HUES48 (cell line): ENCODE measurements around the gene LTBP4.

ENCODE experiments used
- H3K27ac ChIP-seq: one replicate; pipeline ENCODE4 v1.7.0; 2013; ENCODE audit warnings: low read depth, low read length, inconsistent platforms
- H3K27me3 ChIP-seq: 2 replicates; pipeline ENCODE4 v1.6.1; 2013; ENCODE audit warnings: mild to moderate bottlenecking, low read length; ENCODE audit not compliant: control insufficient read depth, insufficient read depth
- H3K36me3 ChIP-seq: 2 replicates; pipeline ENCODE4 v1.6.1; 2013; ENCODE audit warnings: low read length; ENCODE audit not compliant: control insufficient read depth, insufficient read depth
- H3K4me1 ChIP-seq: 2 replicates; pipeline ENCODE4 v1.6.1; 2013; ENCODE audit warnings: mild to moderate bottlenecking, low read length; ENCODE audit not compliant: control insufficient read depth, insufficient read depth
- H3K4me3 ChIP-seq: 2 replicates; pipeline ENCODE4 v1.5.1; 2013; ENCODE audit warnings: mild to moderate bottlenecking, low read depth, low read length
- H3K9ac ChIP-seq: 2 replicates; pipeline ENCODE4 v1.6.1; 2013; ENCODE audit warnings: mild to moderate bottlenecking, low read depth, low read length, moderate library complexity
- H3K9me3 ChIP-seq: 2 replicates; pipeline ENCODE4 v1.6.1; 2013; ENCODE audit warnings: low read length; ENCODE audit not compliant: control insufficient read depth, insufficient read depth

Gene LTBP4

DNA sequence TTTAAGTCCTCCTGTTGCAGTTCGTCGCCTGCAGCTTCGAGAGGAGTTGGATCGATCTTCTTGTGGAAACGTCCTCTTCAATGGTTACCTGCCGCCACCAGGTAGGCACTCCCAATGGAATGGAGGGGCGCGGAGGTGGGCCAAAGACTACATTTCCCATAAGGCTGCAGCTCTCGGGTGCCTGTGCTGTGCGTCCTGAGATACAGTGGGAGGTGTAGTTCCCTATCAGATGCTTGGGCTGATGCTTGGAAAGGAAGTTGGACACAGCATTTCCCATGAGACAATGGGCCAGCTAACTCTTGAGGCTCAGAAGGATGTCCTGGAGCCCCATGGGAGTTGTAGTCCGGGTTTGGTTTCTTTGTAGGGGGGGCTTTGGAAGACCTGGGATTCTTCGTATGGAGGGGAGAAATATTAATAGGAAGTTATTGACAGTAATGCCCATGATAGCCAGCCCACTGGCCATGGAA, 22.7 kb upstream of the LTBP4 start:
- Histone ChIP-seq H3K4me1 (no peaks in the 10 kb centered on the region), H3K27ac (no peak overlapping the region), H3K4me3 (peak overlapping the region; percentile 81; the same call in 1 of the 2 replicates), H3K27me3 (no peaks in the 10 kb centered on the region), H3K36me3 (peaks cover 33% of the 10 kb centered on the region), H3K9me3 (no peaks in the 10 kb centered on the region), H3K9ac (no peak overlapping the region)

- Histone ChIP-seq H3K27me3 (no peaks in the 10 kb centered on the region), H3K9me3 (no peaks in the 10 kb centered on the region), H3K4me3 (no peak overlapping the region), H3K4me1 (no peaks in the 10 kb centered on the region), H3K9ac (no peak overlapping the region), H3K36me3 (peaks cover 44% of the 10 kb centered on the region), H3K27ac (no peak overlapping the region)
These were observed 20.6 kb upstream of the LTBP4 start for GRCh38 chr19:40580619-40581018.

DNA sequence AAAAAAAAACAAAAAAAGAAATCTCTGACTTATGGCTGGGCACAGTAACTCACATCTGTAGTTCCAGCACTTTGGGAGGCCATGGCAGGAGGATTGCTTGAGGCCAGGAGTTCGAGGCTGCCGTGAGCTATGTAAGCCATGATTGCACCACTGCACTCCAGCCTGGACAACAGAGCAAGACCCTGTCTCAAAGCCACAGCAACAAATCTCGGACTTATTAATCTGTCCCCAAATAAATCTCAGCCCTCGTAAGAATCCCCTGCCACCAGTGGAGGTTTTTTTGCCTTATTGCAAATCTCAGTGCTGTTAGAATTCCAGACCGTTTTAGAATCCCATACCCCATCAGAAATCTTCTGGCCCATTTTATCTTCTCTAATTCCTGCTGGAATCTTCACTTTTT, 19.6 kb upstream of the LTBP4 start:
- peaks cover 49% of the 10 kb centered on the region for H3K36me3 ChIP-seq
- H3K4me1 ChIP-seq, result no peaks in the 10 kb centered on the region
- no peaks in the 10 kb centered on the region for H3K27me3 ChIP-seq
- no peaks in the 10 kb centered on the region for H3K9me3 ChIP-seq
- no peak overlapping the region for H3K9ac ChIP-seq
- no peak overlapping the region for H3K27ac ChIP-seq
- H3K4me3 ChIP-seq, result no peak overlapping the region

- Histone ChIP-seq H3K9me3 (no peaks in the 10 kb centered on the region), H3K4me3 (no peak overlapping the region), H3K9ac (no peak overlapping the region), H3K27me3 (no peaks in the 10 kb centered on the region), H3K4me1 (no peaks in the 10 kb centered on the region), H3K36me3 (peaks cover 55% of the 10 kb centered on the region), H3K27ac (no peak overlapping the region)
These were observed 18.7 kb upstream of the LTBP4 start for GRCh38 chr19:40582467-40582866.

DNA sequence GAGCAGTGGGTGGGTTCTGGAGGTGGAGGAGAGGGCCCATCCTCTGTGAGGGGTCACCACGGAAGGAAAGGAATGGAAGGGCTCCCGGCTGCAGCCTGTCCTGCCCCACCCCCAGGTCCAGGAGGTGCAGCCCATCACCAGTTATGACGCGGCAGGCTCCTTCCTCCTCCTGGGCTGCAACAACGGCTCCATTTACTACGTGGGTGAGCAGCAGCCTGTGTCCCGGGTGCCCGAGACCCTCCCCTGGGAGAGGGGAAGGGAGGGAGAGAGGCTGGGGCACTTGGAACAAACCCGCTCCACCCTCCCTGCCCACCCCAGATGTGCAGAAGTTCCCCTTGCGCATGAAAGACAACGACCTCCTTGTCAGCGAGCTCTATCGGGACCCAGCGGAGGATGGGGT, 17.9 kb upstream of the LTBP4 start:
- Histone ChIP-seq H3K27ac (no peak overlapping the region), H3K4me3 (no peak overlapping the region), H3K9me3 (no peaks in the 10 kb centered on the region), H3K36me3 (peaks cover 61% of the 10 kb centered on the region), H3K9ac (no peak overlapping the region), H3K4me1 (no peaks in the 10 kb centered on the region), H3K27me3 (no peaks in the 10 kb centered on the region)

DNA sequence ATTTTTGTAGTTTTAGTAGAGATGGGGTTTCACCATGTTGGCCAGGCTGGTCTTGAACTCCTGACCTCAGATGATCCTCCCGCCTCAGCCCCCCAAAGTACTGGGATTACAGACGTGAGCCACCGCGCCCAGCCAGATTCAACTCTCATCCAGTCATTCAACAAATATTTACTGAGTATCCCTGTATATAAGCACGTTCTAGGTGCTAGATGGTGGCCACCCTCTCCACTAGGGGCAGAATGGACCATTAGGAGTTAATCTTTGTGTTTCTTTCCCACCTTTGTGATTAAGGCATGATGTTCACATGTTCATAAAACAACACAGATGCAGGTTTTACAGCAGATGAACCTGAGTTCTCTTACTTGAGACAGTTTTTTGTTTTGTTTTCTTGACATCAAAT, 17.2 kb upstream of the LTBP4 start:
- Histone ChIP-seq H3K4me3 (no peak overlapping the region), H3K36me3 (peaks cover 65% of the 10 kb centered on the region), H3K27me3 (no peaks in the 10 kb centered on the region), H3K9me3 (no peaks in the 10 kb centered on the region), H3K9ac (no peak overlapping the region), H3K4me1 (no peaks in the 10 kb centered on the region), H3K27ac (no peak overlapping the region)

- Histone ChIP-seq H3K9ac (no peak overlapping the region), H3K9me3 (no peaks in the 10 kb centered on the region), H3K27ac (no peak overlapping the region), H3K27me3 (no peaks in the 10 kb centered on the region), H3K4me1 (no peaks in the 10 kb centered on the region), H3K4me3 (no peak overlapping the region), H3K36me3 (peaks cover 55% of the 10 kb centered on the region)
These were observed 15.8 kb upstream of the LTBP4 start for GRCh38 chr19:40585241-40585981.

DNA sequence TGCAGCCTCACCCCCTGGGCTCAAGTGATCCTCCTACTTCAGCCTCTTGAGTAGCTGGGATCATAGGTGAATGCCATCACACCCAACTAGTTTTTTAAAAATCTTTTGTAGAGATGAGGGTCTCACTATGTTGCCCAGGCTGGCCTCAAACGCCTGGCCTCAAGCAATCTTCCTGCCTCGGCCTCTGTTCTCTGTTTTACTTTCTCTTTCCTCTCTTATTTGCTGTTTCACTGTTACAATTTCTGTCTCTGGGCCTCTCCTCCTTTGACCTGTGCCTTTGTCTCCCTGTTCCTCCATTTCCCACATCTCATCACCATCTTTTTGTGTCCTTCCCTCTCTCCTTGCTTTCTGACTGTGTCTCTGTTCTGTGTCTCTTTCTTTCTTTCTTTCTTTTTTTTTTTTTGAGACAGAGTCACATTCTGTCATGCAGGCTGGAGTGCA, 15.2 kb upstream of the LTBP4 start:
- no peak overlapping the region for H3K9ac ChIP-seq
- no peaks in the 10 kb centered on the region for H3K4me1 ChIP-seq
- no peaks in the 10 kb centered on the region for H3K27me3 ChIP-seq
- peaks cover 52% of the 10 kb centered on the region for H3K36me3 ChIP-seq
- no peaks in the 10 kb centered on the region for H3K9me3 ChIP-seq
- no peak overlapping the region for H3K27ac ChIP-seq
- no peak overlapping the region for H3K4me3 ChIP-seq

GRCh38 chr19:40586611-40587010, 14.6 kb upstream of the LTBP4 start:
- peaks cover 48% of the 10 kb centered on the region for H3K36me3 ChIP-seq

DNA sequence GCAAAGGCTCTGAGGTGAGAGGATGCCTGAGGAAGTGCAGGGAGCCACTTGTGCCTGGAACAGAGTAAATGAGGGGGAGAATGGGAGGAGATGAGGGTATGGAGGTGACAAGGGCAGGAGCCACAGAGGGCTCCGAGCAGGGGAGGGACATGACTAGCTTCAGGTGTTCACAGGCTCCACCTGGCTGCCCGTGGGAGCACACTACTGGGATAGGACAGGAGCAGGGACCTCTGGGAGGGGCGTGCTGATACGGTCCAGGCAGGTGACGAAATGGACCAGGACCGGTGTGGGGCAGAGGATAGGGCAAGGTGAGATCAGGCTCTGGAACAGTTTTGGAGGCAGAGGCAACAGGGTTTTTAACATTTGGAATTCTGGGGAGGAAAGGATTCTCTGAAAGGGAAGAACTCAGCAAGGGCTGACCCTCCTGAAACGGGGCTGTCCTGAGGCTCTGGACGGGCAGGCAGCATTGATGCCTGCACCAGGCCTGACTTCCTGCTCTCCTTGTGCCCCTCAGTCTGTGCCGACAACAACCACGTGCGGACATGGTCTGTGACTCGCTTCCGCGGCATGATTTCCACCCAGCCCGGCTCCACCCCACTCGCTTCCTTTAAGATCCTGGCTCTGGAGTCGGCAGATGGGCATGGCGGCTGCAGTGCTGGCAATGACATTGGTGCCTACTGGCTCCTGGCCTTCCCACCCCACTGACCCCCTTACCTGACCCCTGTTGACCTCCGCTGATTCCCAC, 12.9 kb upstream of the LTBP4 start:
- no peak overlapping the region for H3K9ac ChIP-seq
- H3K36me3 ChIP-seq, result peaks cover 36% of the 10 kb centered on the region
- no peak overlapping the region for H3K4me3 ChIP-seq
- no peak overlapping the region for H3K27ac ChIP-seq
- no peaks in the 10 kb centered on the region for H3K27me3 ChIP-seq
- no peaks in the 10 kb centered on the region for H3K4me1 ChIP-seq
- H3K9me3 ChIP-seq, result no peaks in the 10 kb centered on the region

More at GRCh38 chr19:40586611-40587010, 14.6 kb upstream of the LTBP4 start:
- Histone ChIP-seq H3K9ac (no peak overlapping the region), H3K27me3 (no peaks in the 10 kb centered on the region), H3K9me3 (no peaks in the 10 kb centered on the region), H3K27ac (no peak overlapping the region), H3K4me3 (no peak overlapping the region), H3K4me1 (no peaks in the 10 kb centered on the region)

DNA sequence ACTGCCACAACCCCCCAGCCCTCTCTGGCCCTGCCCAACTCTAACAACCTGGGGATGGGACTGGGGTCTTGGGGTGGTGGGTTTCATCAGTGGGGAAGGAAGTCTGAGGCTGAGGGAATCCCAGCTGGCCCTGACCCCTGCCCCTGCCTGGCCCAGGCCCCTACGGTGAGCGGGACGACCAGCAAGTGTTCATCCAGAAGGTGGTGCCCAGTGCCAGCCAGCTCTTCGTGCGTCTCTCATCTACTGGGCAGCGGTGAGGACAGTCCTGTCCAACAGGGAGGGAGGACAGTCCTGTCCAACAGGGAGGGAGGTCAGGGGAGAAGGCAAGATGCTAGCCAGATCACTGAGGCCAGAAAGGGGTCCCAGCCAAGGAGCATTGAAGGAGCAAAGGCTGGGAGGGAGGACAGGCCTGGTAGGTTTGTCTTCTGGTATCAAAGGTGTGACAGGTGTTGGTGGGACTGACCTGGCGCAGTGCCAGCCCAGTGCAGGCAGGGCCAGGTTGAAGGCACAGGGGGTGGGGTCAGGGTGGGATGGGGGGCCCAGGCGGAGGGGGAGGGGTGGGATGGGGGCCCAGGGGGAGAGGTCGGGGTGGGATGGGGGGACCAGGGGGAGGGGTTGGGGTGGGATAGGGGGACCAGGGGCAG, 12.1 kb upstream of the LTBP4 start:
- peaks cover 35% of the 10 kb centered on the region for H3K36me3 ChIP-seq
- H3K4me3 ChIP-seq, result no peak overlapping the region
- no peak overlapping the region for H3K27ac ChIP-seq

More for the DNA sequence above, 12.1 kb upstream of the LTBP4 start:
- no peaks in the 10 kb centered on the region for H3K4me1 ChIP-seq
- no peak overlapping the region for H3K9ac ChIP-seq
- H3K9me3 ChIP-seq, result no peaks in the 10 kb centered on the region
- no peaks in the 10 kb centered on the region for H3K27me3 ChIP-seq
